ENCODE measurements around the gene PPP1R14C.
"Not testable (repeated sequence)": the region's sequence is repeated elsewhere in the genome, so short reads cannot be mapped to it uniquely, and the experiment has no call there.

Gene PPP1R14C, protein sequence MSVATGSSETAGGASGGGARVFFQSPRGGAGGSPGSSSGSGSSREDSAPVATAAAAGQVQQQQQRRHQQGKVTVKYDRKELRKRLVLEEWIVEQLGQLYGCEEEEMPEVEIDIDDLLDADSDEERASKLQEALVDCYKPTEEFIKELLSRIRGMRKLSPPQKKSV

DNA sequence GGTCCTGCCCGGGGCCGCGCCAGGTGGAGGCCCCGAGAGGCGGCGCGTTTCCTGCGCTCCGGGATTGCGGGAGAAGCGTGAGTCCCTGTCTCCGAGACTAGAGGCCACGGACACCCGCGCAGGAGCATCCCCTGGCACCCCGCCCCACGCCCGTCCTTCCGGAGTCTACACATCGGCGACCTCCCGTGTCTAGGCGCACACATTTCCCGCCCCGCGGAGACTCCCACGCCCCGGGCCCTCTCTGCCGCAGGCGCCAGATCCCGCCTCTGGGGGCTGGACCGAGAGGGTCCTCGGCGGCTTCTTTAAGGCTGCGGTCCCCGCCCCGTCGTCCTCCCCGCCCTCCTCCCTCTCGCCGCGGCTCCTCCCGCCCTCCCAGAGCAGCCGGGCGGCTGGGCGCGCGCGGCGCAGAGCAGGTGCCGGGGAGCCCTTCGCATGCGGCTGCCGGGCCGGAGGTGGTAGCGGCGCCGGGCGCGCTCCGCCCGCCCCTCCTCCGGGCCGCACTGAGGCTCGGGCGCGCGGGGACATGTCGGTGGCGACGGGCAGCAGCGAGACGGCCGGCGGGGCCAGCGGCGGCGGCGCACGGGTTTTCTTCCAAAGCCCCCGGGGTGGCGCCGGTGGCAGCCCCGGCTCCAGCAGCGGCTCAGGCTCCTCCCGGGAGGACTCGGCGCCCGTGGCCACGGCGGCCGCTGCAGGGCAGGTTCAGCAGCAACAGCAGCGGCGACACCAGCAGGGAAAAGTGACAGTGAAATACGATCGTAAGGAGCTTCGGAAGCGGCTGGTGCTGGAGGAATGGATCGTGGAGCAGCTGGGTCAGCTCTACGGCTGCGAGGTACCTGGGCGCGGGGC, at the start of gene PPP1R14C:
TSS of gene PPP1R14C (plus strand) at position 375 of the 846 bp plus-strand sequence. CDS start at position 524, 149 bp downstream.
- peak; percentile 5 to 36 for DNase-seq

DNA sequence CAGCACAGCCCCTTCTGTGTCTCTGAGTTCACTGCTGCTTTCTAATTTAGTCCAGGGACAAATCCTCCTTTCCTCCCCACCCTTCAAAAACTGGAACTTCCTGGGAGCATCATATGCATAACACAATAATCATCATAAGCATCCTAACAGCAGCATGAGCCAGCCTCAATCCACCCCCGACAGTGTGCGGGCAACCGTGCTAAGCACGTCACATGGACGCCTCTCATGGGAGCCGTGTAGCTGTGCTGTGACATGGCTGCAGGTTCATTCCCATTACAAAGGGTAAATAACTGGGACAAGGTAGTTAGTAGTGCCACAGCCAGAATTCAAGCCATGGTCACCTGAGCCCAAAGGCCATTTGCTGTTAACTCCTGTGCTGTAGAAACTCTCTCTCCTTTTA, 49.4 kb upstream of the PPP1R14C start:
- no peak for DNase-seq

DNA sequence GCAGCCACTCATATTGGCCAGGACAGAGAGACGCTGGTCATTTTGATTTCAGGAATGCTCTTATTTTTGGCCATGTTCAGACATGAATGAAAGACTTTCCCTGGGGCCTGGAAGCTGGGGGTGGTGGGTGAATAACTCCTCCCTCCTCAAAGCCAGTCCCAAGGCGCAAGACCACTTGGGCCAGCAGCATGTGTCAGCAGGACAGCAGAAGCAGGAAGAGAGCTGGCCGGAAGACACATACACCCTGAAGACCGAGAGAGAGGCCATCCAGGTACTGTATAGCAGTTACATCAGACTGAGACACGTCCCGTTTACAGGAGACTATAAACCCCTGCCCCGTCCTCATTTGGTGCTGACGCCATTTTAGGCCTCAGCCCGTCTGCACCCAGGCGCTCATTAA, 44.7 kb upstream of the PPP1R14C start:
- DNase-seq: no peak

DNA sequence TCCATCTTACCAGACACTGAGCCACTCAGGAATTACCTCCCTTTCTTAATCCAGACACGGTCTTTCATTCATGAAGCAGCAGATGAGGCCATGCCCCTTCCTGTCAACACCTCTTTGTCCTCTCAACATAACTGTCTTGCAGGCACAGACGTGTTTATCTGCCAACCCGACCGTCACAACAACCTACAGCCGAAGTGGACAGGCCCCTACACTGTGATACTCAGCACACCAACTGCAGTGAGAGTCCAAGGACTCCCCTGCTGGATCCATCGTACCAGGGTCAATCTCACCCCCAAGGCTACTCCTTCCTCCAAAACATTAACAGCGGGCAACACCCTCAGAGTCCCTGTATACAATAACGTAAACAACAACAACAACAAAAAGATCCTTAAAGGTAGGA, 43.3 kb upstream of the PPP1R14C start:
- no peak for DNase-seq

DNA sequence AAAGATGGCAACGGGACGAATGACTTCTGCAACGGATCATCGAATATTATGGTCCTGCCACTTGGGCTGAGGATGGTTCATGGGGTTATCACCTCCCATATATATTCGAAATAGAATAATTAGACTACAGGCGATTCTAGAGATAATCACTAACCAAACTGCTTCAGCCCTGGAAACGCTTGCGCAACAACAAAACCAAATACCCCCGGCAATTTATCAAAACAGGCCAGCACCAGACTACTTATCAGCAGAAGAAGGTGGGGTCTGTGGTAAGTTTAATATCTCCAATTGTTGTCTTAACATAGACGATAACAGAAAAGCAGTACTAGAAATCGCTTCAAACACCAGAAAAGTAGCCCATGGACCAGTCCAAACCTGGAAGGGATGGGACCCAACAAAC, 42.9 kb upstream of the PPP1R14C start:
- DNase-seq: no peak

DNA sequence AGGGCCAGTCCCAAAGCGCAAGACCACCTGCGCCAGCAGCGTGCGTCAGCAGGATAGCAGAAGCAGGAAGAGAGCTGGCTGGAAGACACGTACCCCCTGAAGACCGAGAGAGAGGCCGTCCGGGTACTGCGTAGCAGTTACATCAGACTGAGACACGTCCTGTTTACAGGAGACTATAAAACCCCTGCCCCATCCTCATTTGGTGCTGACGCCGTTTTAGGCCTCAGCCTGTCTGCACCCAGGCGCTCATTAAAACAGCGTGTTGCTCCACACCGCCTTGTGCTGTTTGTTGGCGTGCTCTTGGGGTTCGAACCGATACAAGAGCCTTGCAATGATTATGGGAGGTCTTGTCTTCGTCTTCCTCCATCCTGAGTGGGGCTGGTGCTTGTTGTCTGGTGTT, 42.1 kb upstream of the PPP1R14C start:
- DNase-seq: no peak

DNA sequence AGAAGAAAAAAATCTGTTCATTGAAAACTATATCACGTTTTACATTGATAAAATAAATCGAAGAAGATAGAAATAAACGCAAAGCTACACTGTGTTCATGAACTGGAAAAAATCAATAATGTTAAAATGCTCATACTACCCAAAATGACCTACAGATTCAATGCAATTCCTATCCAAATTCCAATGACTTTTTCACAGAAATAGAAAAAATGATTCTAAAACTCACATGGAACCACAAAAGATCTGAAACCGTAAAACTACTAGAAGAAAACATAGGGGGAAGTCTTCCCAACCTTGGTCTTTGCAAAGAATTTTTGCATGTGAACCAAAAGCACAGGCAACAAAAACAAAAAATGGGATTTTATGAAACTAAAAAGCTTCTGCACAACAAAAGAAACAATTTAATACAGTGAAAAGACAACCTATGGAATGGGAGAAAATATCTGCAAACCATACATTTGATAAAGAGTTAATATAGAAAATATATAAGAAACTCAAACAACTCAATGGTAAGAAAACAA, 40.0 kb upstream of the PPP1R14C start:
- no peak for DNase-seq

DNA sequence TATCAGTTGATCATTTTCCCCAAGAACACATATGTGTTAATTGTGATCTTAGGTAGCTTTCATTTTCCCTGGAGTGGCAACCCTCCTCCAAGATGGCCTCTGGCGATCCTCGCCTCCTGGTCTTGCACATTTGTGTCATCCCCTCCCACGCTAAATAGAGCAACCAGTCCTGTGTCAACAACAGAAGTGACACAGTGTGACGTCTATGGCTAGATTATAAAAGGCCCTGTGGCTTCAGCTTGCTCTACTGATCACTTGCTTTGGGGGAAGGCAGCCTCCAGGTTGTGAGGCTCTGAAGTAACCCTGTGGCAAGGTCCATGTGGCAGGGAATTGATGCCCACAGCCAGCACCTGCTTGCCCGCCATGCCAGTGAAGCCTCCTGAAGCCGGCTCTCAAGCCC, 30.6 kb upstream of the PPP1R14C start:
- no peak for DNase-seq

DNA sequence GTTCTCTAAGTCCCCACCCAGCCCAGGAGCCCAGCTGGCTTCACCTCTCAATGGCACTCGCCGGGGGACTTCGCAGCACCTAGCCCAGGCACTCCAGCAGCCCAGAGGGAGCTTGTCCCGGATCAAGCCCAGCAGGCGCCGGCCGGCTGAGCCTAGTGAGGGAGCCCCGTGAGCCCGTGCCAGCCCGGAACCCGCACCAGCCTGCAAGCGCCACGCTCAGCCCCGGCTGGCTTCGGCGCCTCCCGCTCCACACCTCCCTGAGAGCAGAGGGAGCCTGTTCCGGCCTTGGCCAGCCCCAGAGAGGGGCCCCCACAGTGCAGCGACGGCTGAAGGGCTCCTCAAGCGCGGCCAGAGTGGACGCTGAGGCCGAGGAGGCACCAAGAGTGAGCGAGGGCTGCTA, 27.1 kb upstream of the PPP1R14C start:
- no peak for DNase-seq

DNA sequence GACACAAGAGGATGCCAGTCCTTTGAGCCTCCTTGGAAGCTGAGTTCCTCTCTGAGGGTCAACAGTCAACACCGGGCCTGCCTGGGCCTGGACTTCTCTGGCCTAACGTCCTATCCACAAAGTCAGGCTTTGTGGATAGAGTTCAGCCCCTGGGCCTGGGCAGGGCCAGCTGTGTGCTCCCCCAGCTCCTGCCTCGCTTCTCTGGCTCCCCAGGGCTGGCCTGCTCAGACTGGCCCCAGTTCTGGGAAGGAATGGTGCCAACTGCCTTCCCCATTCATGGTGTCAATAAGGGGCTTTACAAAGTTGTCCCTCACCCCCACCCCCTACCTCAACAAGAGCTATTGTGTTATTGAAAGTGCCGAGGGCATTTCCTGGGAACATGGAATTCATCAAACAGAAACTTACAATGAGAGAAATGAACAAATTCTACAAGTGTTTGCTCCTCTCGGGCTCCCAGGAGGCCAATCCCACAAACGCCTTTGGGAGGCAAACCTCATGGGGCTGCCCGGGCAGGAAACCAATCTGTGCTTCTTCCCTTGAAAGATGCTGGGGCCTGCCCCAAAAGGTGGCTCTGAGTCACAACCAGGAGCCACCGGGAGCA, 26.5 kb upstream of the PPP1R14C start:
- no peak for DNase-seq

DNA sequence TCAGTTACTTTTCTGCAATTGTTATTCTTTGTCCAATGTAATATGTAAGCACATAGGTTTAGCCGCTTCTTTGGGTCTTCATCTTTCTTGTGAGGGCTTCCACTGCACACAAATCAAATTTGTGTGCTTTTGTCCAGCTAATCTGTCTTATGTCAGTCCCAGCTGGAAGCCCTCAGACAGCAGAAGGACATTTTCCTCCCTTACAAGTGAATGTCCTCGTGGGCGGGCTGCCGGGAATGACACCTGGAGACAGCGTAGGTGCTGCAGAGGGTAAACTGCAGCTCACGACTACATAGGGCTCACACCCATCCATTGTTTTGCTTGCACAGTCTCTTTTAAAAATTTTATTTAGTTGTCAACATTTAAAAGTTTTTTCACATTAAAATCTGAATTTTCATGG, 24.6 kb upstream of the PPP1R14C start:
- no peak for DNase-seq

DNA sequence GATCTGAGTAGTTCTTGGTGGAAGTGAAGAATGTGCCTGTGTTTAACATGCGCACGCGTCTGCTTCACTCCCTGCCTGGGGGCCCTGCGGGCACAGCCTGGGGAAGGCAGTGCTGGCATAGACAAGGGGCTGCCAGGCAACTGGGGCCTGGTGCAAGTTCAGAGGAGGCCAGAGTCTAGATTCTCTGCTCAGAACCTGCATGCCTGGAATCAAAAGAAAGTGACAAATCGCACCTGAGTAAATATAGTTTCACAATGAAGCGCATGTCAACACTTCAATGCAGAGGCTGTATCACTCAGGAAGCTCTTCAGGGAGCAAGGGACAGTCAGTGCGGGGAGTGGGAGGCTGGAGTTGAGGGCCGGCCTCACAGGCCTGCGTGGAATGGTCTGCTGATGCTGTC, 24.2 kb upstream of the PPP1R14C start:
- DNase-seq: no peak

DNA sequence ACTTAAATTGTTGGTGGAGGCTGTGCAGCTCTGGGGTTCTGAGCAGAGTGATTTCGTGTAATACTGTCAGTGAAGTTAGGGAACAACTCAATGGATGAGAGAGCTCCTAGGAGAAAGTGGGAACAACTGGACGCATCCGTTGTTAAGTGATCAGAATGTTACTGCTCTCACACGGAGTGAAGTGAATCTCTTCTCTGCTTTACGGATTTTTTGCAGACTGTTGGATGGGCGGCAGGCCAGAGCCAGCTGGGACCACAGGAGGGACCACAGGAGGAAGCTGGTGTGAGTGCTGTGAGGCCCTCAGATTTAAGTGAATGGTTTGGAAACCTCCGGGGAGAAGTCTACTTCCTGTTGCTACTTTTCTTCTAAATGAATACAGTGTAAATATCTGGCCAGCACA, 23.7 kb upstream of the PPP1R14C start:
- DNase-seq: no peak

DNA sequence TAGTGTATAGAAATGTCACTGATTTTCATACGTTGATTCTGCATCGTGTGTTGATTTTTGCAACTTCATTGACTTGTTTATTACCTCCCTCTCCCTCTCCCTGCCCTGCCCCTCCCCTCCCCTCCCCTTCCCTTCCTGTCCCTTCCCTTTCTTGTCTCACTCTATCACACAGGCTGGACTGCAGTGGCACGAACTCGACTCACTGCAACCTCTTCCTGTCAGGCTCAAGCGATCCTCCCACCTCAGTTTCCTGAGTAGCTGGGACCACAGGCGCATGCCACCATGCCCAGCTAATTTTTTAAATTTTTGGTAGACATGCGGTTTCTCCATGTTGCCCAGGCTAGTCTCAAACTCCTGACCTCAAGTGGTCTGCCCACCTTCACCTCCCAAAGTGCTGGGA, 19.2 kb upstream of the PPP1R14C start:
- no peak for DNase-seq

DNA sequence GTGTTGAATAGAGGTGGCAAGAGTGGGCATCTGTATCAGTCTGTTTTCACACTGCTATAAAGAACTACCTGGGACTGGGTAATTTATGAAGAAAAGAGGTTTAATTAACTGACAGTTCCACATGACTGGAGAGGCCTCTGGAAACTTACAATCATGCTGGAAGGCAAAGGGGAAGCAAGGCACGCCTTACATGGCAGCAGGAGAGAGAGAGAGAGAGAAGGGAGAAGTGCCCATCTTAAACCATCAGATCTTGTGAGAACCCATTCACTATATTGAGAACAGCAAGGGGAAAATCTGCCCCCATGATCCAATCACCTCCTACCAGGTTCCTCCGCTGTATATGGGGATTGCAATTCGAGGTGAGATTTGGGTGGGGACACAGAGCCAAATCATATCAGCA, 18.6 kb upstream of the PPP1R14C start:
- no peak for DNase-seq

DNA sequence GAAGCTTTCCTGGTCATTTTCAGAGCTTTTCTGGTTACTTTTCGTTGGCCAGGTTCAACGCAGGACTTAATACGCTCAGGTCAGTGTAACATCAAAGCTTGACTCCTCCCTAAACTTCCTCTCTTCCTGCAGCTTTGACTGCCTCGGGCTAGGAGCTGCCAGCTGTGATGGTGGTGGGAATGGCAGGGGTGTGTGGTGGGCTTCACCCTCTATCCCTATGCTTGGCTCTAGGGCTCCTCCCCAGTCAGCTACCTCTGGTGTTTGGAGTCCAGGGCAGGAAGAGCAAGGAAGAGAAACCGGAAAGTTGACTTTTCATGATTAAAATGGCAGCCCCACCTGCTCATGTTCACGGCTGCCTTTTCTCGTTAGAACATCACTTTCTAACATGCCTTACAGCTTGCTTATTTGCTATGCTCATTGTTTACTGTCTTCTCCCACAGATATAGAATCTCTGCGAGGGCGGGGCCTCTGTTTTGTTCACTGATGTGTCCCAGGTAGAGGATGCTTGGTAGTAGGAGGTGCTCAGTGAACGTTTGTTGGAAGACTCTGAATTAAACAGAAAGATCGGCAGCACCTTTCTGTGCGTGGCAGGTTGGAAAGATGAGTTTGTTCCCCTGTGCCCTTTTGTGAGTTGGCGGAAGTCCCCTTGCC, 16.1 kb upstream of the PPP1R14C start:
- DNase-seq: no peak

DNA sequence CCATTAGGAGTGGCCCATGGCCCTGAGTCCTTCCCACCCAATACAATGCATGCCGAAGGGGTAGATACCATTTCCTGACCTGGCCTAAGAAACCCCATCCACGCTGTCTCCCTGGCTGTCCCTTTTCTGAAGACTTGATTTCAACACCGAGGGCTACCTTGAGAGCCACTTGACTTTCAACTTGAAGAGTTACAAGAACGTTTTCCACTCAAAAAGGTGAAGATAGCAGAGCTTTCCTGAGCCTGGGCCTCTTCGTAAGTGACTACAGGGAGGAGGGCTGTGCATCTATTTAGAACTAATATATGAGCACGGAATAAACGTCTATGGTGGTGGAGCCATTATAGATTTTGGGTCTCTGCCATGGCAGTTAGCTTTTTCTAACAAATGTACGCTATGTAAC, 14.4 kb upstream of the PPP1R14C start:
- no peak for DNase-seq

DNA sequence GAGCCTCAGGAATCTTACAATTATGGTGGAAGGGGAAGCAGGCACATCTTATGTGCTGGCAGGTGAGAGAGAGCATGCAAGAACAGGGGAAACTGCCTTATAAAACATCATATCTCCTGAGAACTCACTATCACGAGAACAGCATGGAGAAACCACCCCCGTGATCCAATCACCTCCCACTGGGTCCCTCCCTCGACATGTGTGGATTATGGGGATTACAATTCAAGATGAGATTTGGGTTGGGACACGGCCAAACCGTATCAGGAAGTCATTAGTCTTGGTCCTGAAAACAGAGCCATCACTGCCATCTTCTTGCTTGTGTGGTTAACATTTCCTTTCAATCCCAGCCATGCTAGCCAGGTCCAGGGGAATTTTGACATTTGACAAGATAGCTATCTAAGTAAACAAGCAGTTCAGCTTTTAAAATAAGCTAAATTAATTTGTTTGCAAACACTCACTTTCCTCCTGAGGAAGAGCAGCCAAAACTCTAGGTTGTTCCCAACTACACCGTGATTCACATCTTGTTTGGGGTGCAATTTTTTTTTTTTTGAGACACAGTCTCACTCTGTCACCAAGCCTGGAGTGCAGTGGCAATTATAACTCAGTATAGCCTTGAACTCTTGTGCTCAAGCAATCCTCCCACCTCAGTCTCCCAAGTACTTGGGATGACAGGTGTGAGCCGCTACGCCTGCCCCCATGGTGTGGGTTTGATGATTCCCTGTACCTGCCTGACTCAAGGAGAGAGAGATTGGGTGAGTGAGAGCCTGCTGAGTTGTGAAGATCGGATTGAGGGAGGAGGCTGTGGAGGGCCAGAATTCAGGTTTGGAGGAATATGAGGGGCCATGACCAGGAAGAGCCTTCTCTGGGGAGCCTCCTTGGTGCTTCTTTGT, 13.0 kb upstream of the PPP1R14C start:
- DNase-seq: no peak

DNA sequence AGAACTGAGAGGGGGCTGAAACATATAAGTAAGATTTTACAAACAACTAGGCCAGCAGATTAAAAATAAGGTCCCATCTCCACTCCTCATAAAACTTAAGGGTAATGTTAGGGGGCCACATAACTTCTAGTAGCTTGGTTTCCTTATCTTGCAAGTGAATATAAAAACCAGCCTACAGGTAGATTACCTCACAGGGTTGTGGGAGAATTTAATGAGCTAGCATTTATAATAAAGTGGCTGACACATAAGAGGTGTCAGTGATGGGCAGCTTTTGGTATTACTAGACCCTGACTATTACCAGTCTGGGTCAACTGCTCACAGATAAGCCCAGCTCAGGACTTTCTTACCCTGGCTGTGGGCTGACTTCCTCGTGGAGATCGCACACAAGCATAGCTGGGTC, 9.2 kb upstream of the PPP1R14C start:
- no peak for DNase-seq

DNA sequence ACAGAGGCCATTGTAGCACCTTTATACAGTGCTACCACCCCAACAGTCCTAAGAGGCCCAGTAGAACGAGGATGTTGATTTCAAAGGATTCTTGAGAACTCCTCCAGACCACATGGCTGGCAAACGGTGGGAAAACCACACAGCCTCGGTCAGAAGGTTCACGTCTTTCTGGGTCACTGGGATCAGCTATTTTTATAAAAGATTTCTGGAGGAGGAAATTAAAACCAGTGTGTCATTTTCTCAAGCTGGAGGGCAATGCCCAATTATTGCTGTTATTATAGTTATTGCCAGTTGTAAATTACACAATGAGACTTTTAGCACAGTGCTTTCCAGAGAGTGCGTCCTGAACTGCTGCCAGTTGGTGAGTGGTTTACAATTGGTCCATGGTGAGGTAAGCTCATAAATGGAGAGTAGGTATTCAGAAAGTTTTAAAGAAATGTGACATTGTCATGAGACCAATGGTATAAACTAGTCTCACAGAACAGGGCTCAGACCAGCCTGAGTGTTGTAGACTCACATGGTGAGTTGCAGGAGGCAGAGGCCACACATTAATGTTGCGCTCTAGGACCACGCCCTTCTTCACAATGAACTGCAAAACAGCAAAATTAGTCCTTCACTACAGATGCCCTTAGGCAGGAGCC, 8.4 kb upstream of the PPP1R14C start:
- DNase-seq: no peak

DNA sequence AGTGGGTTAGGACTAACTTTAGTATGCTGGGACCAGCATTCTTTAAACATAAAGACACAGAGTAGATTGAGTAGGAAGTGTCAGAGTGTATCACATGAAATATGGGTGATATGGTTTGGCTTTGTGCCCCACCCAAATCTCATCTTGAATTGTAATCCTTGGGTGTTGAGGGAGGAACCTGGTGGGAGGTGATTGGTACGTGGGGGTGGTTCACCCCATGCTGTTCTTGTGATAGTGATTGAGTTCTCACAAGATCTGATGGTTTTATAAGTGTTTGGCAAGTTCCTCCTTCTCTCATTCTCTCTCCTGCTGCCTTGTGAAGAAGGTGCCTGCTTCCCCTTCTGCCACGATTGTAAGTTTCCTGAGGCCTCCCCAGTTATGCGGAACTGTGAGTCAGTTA, 5.1 kb upstream of the PPP1R14C start:
- DNase-seq: not testable (repeated sequence)

DNA sequence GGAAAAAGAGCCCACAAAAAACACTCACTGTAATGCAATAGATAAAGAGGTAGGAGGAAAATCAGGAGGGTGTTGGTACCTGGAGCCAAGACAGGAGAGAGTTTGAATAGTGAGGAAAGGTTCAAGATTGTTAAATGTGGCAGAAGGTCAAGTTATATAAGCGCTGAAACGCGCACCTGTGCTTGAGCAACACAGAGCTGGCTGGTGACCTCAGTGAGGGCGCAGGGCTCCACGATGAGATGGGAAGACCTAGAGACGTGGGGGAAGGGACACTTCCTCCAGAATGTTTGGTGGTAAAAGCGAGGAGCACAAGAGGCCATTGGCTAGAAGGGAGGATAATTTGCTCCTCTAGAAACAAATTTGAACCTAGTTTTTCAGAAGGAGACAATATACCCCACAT, 4.2 kb upstream of the PPP1R14C start:
- no peak for DNase-seq

All from NCI-H1930 (cell line).